ENCODE data around the gene BIN2. TPM values are rescaled to one million over a fixed set of nuclear protein-coding genes. Genes with fewer than 3 reads are reported as not detected.
"Not testable (repeated sequence)": the region's sequence is repeated elsewhere in the genome, so short reads cannot be mapped to it uniquely, and the experiment has no call there.

The BIN2 gene
- total RNA-seq, 1 donor from 2014 or later = not detected

- no peaks in the 10 kb centered on the region for H3K4me1 Mint-ChIP-seq (ENCODE audit: low read depth, unreplicated experiment)
- H3K27me3 Mint-ChIP-seq (ENCODE audit: unreplicated experiment) = no peaks in the 10 kb centered on the region
- no peak overlapping the region for H3K4me3 Mint-ChIP-seq (ENCODE audit: unreplicated experiment)
- no peaks in the 10 kb centered on the region for H3K9me3 Mint-ChIP-seq (ENCODE audit: unreplicated experiment)
- no peak overlapping the region for H3K27ac Mint-ChIP-seq (ENCODE audit: unreplicated experiment)
- DNase-seq = no peak
- TF ChIP-seq CTCF (IDR thresholded peaks at IDR 0.05; ENCODE audit: partially characterized antibody, unreplicated experiment) = no peak
- no peaks in the 10 kb centered on the region for H3K36me3 Mint-ChIP-seq (ENCODE audit: unreplicated experiment)
Observed at GRCh38 chr12:51293696-51294095, 30.3 kb downstream of the BIN2 start.

GRCh38 chr12:51291603-51292513 lies 32.1 kb downstream of the BIN2 start:
- DNase-seq; H3K36me3 Mint-ChIP-seq (ENCODE audit: unreplicated experiment); H3K27me3 Mint-ChIP-seq (ENCODE audit: unreplicated experiment); H3K4me3 Mint-ChIP-seq (ENCODE audit: unreplicated experiment); H3K4me1 Mint-ChIP-seq (ENCODE audit: low read depth, unreplicated experiment); H3K9me3 Mint-ChIP-seq (ENCODE audit: unreplicated experiment); H3K27ac Mint-ChIP-seq (ENCODE audit: unreplicated experiment): not testable (repeated sequence)

GRCh38 chr12:51285843-51286242 lies 38.1 kb downstream of the BIN2 start:
- no peak for TF ChIP-seq CTCF (IDR thresholded peaks at IDR 0.05; ENCODE audit: partially characterized antibody, unreplicated experiment)
- Mint-ChIP-seq H3K27me3 (ENCODE audit: unreplicated experiment) (no peaks in the 10 kb centered on the region), H3K27ac (ENCODE audit: unreplicated experiment) (no peak overlapping the region), H3K4me3 (ENCODE audit: unreplicated experiment) (no peak overlapping the region), H3K9me3 (ENCODE audit: unreplicated experiment) (no peaks in the 10 kb centered on the region), H3K36me3 (ENCODE audit: unreplicated experiment) (no peaks in the 10 kb centered on the region), H3K4me1 (ENCODE audit: low read depth, unreplicated experiment) (no peaks in the 10 kb centered on the region)
- no peak for DNase-seq

- no peak for DNase-seq
- H3K4me3 Mint-ChIP-seq (ENCODE audit: unreplicated experiment) = no peak overlapping the region
- no peaks in the 10 kb centered on the region for H3K27me3 Mint-ChIP-seq (ENCODE audit: unreplicated experiment)
- no peaks in the 10 kb centered on the region for H3K36me3 Mint-ChIP-seq (ENCODE audit: unreplicated experiment)
- H3K9me3 Mint-ChIP-seq (ENCODE audit: unreplicated experiment) = no peaks in the 10 kb centered on the region
- no peak overlapping the region for H3K27ac Mint-ChIP-seq (ENCODE audit: unreplicated experiment)
- H3K4me1 Mint-ChIP-seq (ENCODE audit: low read depth, unreplicated experiment) = no peaks in the 10 kb centered on the region
- TF ChIP-seq CTCF (IDR thresholded peaks at IDR 0.05; ENCODE audit: partially characterized antibody, unreplicated experiment) = no peak
Observed at GRCh38 chr12:51281202-51281924, 42.6 kb downstream of the BIN2 start.

GRCh38 chr12:51275088-51275487 lies 48.9 kb downstream of the BIN2 start:
- DNase-seq = no peak
- TF ChIP-seq CTCF (IDR thresholded peaks at IDR 0.05; ENCODE audit: partially characterized antibody, unreplicated experiment) = no peak
- peaks cover 11% of the 10 kb centered on the region for H3K27me3 Mint-ChIP-seq (ENCODE audit: unreplicated experiment)
- peaks cover 4% of the 10 kb centered on the region for H3K9me3 Mint-ChIP-seq (ENCODE audit: unreplicated experiment)
- H3K4me1 Mint-ChIP-seq (ENCODE audit: low read depth, unreplicated experiment) = peaks cover 4% of the 10 kb centered on the region
- H3K36me3 Mint-ChIP-seq (ENCODE audit: unreplicated experiment) = no peaks in the 10 kb centered on the region
- H3K4me3 Mint-ChIP-seq (ENCODE audit: unreplicated experiment) = no peak overlapping the region
- no peak overlapping the region for H3K27ac Mint-ChIP-seq (ENCODE audit: unreplicated experiment)

- H3K4me3 Mint-ChIP-seq (ENCODE audit: unreplicated experiment); H3K27ac Mint-ChIP-seq (ENCODE audit: unreplicated experiment); H3K9me3 Mint-ChIP-seq (ENCODE audit: unreplicated experiment); DNase-seq; H3K4me1 Mint-ChIP-seq (ENCODE audit: low read depth, unreplicated experiment); H3K36me3 Mint-ChIP-seq (ENCODE audit: unreplicated experiment): not testable (repeated sequence)
- peaks cover 20% of the 10 kb centered on the region for H3K27me3 Mint-ChIP-seq (ENCODE audit: unreplicated experiment)
Observed at GRCh38 chr12:51272810-51273209, 51.2 kb downstream of the BIN2 start.
